PFSK-1 (cell line): Measurements from ENCODE around the gene NAT8L.

ENCODE experiments used
- FOXP2 ChIP-seq: optimal IDR thresholded peaks from 2 replicates; pipeline ENCODE3; 2011; ENCODE audit warnings: borderline replicate concordance, control low read depth, inconsistent platforms; ENCODE audit not compliant: insufficient read depth; ENCODE audit errors: extremely low read length, extremely low read depth
- POLR2AphosphoS5 ChIP-seq: IDR thresholded peaks from 2 replicates; pipeline ENCODE4 v1.6.1; 2012; ENCODE audit warnings: low read depth, mild to moderate bottlenecking, control low read depth, low read length, moderate library complexity
- SIN3A ChIP-seq: IDR thresholded peaks from 2 replicates; pipeline ENCODE4 v1.6.1; 2012; ENCODE audit warnings: mild to moderate bottlenecking, low read length, moderate library complexity, borderline replicate concordance; ENCODE audit not compliant: insufficient read depth
- TAF1 ChIP-seq: IDR thresholded peaks from 2 replicates; pipeline ENCODE4 v1.6.1; 2012; ENCODE audit warnings: low read length, control low read depth, borderline replicate concordance; ENCODE audit not compliant: insufficient read depth
- TF ChIP-seq, protein P1 (sequence below), 2 experiments: IDR thresholded peaks; 2 replicates each; pipeline versions ENCODE4 v1.6.1 to v1.8.0; 2011 to 2012; ENCODE audit warnings: low read depth in 2 of 2, low read length in 2 of 2, control low read depth in 1 of 2, inconsistent platforms in 1 of 2, mild to moderate bottlenecking in 1 of 2, moderate library complexity in 1 of 2; ENCODE audit not compliant: insufficient read depth in 1 of 2

NAT8L gene

DNA sequence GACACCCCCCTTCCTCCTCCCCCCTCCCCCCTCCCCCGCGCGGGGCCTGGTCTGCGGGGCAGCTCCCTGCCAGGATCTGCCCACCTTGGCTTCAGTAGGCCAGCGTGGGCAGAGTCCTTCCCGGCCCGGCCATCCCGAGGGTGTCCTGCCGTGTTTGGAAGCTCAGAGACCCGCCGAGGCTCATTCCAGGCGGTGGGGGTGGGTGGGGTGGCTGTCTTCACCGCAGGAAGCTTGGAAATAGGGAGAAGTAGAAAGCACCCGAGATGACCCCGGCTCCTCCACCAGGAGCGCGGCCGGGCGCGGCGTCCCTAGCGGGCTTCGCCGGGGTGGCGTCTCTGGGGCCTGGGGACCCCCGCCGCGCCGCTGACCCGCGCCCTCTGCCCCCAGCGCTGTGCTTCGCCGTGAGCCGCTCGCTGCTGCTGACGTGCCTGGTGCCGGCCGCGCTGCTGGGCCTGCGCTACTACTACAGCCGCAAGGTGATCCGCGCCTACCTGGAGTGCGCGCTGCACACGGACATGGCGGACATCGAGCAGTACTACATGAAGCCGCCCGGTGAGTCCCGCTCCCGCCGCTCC is 1.6 kb downstream of the NAT8L start:
- no peak for TF ChIP-seq SIN3A
- no peak for TF ChIP-seq POLR2AphosphoS5
- TF ChIP-seq FOXP2, result no peak
- no peak for TF ChIP-seq TAF1

DNA sequence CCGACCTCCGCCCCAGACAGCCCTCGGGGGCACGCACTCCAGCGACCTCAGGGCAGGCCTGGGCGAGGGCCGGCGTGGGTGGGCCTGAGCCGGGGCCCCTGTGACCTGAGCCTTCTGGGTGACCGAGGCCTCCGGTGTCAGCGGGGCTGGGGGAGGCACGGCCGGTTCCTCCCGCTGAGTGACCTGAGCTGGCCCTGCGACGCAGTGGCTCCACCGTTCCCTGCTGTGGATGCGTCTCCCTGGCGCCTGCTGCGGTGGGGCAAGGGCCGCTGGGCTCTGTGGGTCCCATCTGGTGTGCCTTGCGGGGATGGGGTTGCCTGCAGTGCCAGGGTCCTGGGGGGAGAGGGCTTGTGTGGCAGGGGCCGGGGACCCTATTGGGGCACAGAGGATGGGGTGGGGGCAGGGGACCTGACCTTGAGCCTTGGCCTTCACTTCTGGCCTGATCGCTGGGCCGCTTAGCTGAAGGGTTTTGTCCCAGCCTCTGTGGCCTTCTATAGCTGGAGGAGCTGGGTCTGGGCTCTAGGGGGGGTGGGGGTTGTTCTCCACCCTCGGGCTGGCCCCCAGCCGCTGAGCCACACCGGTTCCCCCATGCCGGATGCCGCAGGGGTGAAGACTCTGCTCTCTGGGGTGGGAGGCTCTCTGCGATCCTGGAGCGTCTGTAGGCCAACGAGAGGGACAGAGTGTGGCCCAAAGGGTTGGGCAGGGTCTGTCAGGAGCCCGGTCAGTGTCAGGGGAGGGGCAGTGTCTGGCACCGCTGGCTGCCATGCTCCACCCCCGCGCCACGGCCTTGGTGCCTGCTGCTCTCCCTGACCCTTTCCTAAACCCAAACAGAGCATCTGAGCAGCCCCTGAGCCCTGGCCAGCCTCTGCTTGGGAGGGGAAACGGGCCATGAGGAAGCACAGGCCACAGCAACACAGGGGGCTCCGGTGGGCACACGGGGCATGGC is 2.3 kb downstream of the NAT8L start:
- TF ChIP-seq, protein P1, sequence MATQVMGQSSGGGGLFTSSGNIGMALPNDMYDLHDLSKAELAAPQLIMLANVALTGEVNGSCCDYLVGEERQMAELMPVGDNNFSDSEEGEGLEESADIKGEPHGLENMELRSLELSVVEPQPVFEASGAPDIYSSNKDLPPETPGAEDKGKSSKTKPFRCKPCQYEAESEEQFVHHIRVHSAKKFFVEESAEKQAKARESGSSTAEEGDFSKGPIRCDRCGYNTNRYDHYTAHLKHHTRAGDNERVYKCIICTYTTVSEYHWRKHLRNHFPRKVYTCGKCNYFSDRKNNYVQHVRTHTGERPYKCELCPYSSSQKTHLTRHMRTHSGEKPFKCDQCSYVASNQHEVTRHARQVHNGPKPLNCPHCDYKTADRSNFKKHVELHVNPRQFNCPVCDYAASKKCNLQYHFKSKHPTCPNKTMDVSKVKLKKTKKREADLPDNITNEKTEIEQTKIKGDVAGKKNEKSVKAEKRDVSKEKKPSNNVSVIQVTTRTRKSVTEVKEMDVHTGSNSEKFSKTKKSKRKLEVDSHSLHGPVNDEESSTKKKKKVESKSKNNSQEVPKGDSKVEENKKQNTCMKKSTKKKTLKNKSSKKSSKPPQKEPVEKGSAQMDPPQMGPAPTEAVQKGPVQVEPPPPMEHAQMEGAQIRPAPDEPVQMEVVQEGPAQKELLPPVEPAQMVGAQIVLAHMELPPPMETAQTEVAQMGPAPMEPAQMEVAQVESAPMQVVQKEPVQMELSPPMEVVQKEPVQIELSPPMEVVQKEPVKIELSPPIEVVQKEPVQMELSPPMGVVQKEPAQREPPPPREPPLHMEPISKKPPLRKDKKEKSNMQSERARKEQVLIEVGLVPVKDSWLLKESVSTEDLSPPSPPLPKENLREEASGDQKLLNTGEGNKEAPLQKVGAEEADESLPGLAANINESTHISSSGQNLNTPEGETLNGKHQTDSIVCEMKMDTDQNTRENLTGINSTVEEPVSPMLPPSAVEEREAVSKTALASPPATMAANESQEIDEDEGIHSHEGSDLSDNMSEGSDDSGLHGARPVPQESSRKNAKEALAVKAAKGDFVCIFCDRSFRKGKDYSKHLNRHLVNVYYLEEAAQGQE (IDR thresholded peaks at IDR 0.05; ENCODE audit: insufficient read depth in 1 of 2, low read depth in 2 of 2, low read length in 2 of 2), result no peak
- TF ChIP-seq SIN3A, result no peak

DNA sequence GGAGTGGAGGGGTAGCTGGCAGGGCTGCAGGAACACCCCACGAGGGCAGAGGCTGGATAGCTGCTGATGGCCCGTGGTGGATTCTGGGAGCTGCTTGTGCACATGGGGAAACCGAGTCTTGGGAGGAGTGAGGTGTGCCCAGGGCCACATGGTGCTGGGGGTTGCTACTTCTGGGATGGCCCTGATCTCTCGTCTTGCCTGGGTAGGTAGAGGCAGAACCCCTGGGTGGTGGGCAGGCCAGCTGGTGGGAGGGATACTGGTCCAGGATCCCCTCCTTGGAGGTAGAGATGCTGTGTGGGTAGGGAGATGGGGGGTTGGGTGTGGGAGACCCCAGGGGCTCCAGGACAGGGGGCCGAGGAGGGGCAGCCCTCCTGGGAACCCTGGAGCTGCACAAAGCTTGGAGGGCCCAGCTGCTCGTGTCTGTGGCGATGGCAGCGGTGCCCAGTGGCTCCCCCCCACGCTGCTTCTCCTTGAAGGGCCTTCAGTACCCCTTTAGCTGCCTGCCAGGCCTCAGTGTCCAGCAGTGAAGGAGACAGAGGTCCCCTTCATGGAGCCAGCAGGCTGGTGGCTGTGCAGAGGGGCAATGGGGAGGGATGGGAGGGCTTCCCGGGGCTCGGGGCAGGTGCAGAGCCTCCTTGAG is 3.2 kb downstream of the NAT8L start:
- TF ChIP-seq POLR2AphosphoS5 (no peak), FOXP2 (no peak)
- TF ChIP-seq, protein P1 (IDR thresholded peaks at IDR 0.05; ENCODE audit: insufficient read depth in 1 of 2, low read depth in 2 of 2, low read length in 2 of 2), result no peak

DNA sequence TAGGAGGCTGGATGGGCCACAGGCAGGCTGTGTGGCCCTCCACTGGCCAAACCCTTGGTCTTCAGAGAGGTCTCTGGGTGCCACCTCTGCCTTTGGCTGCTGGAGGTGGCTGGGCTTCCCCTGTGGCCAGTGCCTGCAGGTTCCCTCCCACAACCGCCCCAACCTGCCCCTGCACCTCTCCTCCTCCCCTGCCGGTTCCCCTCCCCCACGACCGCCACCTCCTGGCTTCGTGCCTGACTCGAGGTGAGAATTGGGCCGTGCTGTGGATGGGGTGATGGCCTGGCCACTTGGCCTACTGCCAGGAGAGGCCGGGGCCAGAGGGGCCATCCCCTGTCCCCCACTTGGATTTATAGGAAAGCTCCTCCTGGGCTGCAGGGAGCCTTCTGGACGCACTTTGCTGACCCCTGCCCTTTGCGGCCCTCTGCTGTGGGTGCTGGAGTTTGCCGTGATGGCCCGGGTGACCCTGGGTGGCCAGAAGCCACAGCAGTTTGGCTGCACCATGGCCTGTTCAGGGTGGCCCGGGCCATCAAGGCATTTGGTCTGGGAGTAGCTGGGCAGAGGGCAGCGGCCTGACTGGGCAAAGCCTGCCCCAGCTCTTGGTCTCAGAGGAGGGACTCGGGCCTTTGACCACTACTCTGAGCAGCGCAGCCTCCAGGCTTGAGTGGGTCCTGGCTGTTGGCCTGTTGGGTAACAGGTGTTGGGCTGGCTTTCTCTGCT is 3.8 kb downstream of the NAT8L start:
- TF ChIP-seq FOXP2 (no peak), SIN3A (no peak), POLR2AphosphoS5 (no peak), TAF1 (no peak)
- TF ChIP-seq, protein P1 (IDR thresholded peaks at IDR 0.05; ENCODE audit: insufficient read depth in 1 of 2, low read depth in 2 of 2, low read length in 2 of 2), result no peak

DNA sequence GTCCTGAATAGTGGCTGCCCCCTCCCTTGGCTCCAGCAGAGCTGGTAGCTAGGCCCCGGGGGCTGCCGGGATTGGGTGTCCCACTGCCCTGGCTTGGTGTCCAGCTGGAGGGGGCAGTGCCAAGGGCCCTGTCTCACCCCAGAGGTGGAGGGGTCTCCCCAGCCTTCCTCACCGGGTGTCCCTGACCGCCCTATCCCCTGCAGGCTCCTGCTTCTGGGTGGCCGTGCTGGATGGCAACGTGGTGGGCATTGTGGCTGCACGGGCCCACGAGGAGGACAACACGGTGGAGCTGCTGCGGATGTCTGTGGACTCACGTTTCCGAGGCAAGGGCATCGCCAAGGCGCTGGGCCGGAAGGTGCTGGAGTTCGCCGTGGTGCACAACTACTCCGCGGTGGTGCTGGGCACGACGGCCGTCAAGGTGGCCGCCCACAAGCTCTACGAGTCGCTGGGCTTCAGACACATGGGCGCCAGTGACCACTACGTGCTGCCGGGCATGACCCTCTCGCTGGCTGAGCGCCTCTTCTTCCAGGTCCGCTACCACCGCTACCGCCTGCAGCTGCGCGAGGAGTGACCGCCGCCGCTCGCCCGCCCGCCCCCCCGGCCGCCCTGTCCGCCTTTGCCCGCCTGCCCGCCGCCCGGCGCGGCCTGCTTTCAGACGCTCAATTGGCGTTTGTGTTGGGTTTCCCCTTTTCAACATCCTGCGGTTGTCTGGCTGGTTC is 4.6 kb downstream of the NAT8L start:
- TF ChIP-seq POLR2AphosphoS5 (no peak), TAF1 (no peak), FOXP2 (no peak), SIN3A (no peak)
- TF ChIP-seq, protein P1 (IDR thresholded peaks at IDR 0.05; ENCODE audit: insufficient read depth in 1 of 2, low read depth in 2 of 2, low read length in 2 of 2), result no peak
